GM21390 (cell line): ENCODE results near the gene CABS1.

Source experiments
- ATAC-seq: cut with Tn5 transposase; IDR thresholded peaks from one replicate; pipeline ENCODE4 v1.9.1; 2021; ENCODE audit not compliant: unreplicated experiment

CABS1 gene

GRCh38 chr4:70380578-70380977, 45.8 kb downstream of the CABS1 start:
- ATAC-seq = no peak

GRCh38 chr4:70382691-70383181, 48.0 kb downstream of the CABS1 start, which contains the start of gene SMR3B:
Gene SMR3B (plus strand): TSS chr4:70383131. CDS start chr4:70384511, 1,380 bp downstream.
- no peak for ATAC-seq
